ENCODE data around the gene EXTL2.
"Not testable (repeated sequence)": the region's sequence is repeated elsewhere in the genome, so short reads cannot be mapped to it uniquely, and the experiment has no call there.

Gene EXTL2

DNA sequence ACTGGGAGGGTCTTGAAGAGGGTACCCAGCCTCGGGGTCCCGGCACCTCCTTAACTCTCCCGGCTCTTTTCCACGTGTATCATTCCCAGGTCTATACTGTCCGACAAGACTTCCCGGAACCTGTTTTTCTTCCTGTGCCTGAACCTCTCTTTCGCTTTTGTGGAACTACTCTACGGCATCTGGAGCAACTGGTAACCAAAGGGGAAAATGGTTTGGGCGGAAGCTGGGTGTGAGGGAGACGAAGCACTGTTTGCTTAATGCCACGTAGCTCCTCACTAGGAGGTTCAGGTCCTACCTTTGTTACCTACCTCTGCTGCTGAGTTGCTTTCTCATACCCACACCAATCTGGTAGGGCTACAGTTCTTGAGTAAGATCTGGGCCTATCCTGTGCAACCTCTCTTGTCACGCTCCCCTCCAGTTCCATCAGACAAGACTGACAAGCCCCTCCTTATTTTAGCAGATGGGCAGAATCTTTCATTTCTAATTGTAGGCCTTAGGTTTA, 1.9 kb upstream of the EXTL2 start:
- peak; percentile 57 for DNase-seq

GRCh38 chr1:100895540-100896480, 1.2 kb upstream of the EXTL2 start, which contains the start of gene SLC30A7:
TSS of gene SLC30A7 (plus strand) at chr1:100896090. CDS start at chr1:100896263, 173 bp downstream.
- DNase-seq, result peak; percentile 93

DNA sequence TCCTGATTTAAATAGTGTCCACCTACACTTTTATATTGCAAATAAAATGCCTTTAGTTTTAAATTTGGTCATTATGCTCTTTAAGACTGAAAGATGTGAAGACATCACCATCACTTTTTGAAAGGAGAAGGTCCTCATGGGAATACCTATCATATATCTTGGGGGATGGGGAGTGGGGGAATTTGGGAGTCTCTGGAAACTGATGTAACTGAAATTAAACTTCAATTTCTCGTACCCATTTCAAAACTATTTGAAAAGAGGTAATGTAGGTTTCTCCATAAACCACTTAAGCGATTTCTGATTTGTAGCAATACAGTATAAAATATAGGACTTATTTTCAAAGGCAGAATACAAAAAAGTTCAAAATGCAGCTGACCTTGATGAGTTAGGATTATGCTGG, 924 bp downstream of the EXTL2 start:
- DNase-seq, result no peak

GRCh38 chr1:100892554-100892953, 2.1 kb downstream of the EXTL2 start:
- no peak for DNase-seq

GRCh38 chr1:100891380-100891779, 3.3 kb downstream of the EXTL2 start:
- DNase-seq, result no peak

- not testable (repeated sequence) for DNase-seq
These were observed 4.7 kb downstream of the EXTL2 start for GRCh38 chr1:100889869-100890482.

- not testable (repeated sequence) for DNase-seq
These were observed 5.6 kb downstream of the EXTL2 start for GRCh38 chr1:100889007-100889406.

DNA sequence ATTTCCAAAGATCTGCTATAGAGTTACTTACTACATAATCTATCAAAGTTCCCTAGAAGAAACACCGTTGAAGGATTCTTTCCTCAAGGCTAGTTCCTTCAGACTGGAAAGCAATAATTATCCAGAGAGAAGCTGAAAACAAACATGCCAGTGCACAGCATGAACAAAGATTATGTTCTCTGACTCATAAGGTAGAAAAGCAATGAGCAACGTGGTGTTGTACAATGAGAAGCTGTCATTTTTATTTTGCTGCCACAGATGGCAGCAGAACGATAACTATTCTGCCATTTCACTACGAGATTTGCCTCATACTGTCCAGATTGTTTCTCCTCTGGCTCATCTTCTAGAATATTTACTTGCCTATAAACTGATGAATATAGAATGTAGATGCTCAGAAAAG, 10.7 kb downstream of the EXTL2 start:
- DNase-seq, result peak; percentile 60

DNA sequence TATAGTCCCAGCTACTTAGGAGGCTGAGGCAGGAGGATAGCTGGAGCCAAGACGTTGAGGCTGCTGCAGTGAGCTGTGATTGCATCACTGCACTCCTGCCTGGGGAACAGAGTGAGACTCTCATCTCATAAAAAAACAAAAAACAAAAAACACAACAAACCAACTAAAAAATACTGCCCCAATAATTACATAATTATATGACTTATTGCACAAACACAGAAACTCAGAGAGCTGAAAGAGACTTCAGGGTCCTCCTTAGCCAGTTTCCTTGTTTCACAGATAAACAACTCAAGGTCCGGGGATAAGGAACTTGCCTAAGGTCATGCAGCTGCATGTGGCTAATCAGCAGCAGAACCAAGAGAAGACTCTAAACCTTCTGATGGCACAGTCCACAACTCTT, 11.9 kb downstream of the EXTL2 start:
- no peak for DNase-seq

DNA sequence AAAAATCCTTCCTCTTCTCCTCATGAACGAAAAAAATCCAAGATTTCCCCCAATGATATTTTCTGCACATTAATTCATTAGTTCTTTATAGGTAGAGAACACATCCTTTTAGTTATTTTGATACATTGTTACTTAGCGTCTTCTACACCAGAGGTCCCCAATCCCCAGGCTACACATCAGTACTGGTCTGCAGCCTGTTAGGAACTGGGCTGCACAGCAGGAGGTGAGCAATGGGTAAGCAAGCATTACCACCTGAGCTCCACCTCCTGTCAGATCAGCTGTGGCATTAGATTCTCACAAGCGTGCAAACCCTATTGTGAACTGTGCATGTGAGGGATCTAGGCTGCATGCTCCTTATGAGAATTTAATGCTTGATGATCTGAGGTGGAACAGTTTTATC, 13.0 kb downstream of the EXTL2 start:
- DNase-seq, result no peak

- no peak for DNase-seq
These were observed 15.2 kb downstream of the EXTL2 start for GRCh38 chr1:100879422-100879821.

- no peak for DNase-seq
These were observed 18.4 kb downstream of the EXTL2 start for GRCh38 chr1:100876291-100876690.

- no peak for DNase-seq
These were observed 19.4 kb downstream of the EXTL2 start for GRCh38 chr1:100875228-100875627.

DNA sequence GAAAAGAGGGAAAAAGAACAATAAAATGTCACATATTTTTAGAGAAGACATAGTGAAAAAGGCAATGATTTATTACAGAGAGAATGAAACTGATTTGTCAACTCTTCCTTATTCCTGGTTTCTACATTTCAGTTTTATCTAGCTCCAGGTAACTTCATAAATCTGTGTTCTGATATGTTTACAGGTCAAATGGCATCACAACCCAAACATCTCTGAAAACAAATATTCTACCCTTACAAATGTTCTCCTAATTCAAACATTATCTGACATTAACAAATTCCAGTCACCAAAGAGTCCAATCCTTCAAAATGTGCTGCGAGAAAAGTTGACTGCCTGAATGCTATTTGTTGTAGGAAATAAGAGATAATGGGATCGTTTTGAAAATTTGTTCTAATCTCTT, 20.2 kb downstream of the EXTL2 start:
- no peak for DNase-seq

DNA sequence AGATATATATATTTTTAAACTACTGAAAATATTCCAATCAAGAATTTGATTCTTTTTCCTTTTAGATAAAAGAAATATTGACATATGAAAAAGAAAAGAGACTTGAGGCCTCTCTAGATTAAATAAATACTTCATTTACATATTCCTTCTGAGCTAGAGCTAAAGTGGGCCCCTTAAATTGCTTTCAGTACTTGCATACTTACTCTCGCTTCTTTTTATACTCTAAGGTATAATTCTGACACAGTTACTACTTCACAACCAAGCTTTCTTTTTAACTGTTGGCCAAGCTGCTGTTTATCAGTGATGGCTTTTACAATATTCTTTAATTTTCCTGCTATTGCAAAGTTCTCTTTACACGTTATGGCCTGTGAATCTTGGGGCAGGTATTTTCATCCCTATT, 24.6 kb downstream of the EXTL2 start:
- no peak for DNase-seq

DNA sequence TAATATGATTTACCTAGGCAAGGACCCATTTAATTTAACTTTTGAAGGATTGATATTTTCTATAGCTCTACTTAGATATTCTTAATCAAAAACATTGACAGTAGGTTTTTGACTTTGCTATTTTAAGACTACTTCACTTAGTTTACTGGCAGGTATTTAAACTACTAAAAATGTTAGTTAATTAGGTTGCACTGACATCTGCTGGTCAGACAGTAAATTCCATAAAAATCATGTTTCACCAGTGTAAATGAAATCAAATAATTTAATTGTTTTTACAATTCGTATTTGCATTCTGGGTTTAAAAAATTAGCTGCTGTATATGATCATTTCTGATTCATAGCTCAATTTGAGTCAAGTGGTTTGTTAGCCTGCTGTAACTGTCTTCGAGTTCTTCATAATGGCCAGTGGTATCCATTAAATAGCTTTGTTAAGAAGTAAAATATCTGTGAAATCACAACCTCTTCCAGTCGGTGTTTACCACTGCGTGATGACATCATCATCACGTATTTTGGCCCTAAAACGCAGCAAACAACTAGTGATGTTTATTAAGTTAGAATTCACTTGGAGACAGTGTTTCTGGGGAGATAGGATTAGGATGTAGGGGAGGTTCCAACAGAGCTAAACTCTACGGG, 26.2 kb downstream of the EXTL2 start:
- DNase-seq, result peak; percentile 39

GRCh38 chr1:100866901-100867206, 27.8 kb downstream of the EXTL2 start:
- DNase-seq, result no peak

GRCh38 chr1:100866041-100866900, 28.4 kb downstream of the EXTL2 start:
- DNase-seq, result peak; percentile 63

- peak; percentile 92 for DNase-seq
These were observed 32.1 kb downstream of the EXTL2 start for GRCh38 chr1:100862591-100862990.

DNA sequence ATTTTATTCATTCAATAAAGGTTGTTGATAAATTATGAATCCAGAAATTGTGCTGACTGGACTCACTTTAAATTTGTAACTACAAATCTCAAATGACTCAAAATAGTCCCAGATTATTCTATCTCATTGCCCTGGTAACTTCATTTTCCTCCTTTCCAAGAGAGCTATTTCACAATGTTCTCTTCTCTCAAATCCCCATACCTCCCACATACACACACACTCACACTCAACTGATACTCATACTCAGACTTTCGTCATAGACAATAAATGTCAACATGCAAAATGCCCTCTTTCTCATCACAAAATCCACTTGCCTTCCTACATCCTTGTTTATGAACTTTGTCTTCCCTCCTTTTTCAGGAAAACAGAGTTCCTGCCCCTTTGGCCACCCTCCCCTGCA, 33.3 kb downstream of the EXTL2 start:
- DNase-seq, result peak; percentile 15

- peak; percentile 81 for DNase-seq
These were observed 34.1 kb downstream of the EXTL2 start for GRCh38 chr1:100860397-100860991.

GRCh38 chr1:100855116-100855515, 39.5 kb downstream of the EXTL2 start:
- peak; percentile 78 for DNase-seq
